ENCODE results near the gene VN1R5. TPM values are rescaled to one million over a fixed set of nuclear protein-coding genes. Genes with fewer than 3 reads are reported as not detected.

VN1R5 gene
- total RNA-seq, 4 donors from 2014 or later: not detected

DNA sequence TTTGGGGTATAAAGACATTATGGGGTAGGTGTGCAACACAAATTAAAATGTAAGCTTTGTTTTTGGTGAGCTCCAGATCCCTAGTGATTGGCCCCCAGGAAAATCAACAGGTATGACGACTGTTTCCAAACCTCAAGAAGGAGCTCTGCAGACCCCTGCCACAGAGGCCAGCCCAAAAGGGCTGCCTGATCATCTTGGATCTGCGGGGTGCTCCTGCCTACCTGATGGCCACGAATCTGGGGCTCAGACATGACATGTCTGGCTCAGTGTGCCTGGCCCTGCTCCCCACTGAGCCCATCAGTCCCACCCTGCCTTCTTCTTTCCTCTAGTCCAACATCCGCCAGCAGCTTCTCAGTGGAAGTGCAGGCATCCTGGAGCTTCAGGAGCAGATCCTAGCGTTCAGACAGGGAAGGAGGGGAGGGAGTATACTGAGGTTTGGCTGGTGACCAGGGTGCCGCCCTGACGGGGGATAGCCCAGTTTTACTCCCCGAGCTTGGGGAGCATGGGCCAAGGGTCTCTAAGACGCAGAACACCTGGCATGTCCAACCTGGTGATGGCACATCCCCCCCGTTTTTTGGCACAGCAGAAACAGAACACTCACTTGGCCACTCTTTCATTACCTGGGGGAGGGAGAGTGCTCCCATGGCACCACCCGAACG is 44.0 kb downstream of the VN1R5 start:
- Histone ChIP-seq H3K27me3 (peaks cover 6% of the 10 kb centered on the region), H3K27ac (no peak overlapping the region), H3K36me3 (peaks cover 0 to 68% of the 10 kb centered on the region in 2 donors), H3K4me3 (no peak overlapping the region), H3K4me1 (no peaks in the 10 kb centered on the region), H3K9me3 (no peaks in the 10 kb centered on the region)
- no CpG with 5 or more reads among the region's 12 CpGs for WGBS, 2 donors (ENCODE audit: low coverage in 1 of 2)
- ATAC-seq: no peak
- TF ChIP-seq, protein P1, sequence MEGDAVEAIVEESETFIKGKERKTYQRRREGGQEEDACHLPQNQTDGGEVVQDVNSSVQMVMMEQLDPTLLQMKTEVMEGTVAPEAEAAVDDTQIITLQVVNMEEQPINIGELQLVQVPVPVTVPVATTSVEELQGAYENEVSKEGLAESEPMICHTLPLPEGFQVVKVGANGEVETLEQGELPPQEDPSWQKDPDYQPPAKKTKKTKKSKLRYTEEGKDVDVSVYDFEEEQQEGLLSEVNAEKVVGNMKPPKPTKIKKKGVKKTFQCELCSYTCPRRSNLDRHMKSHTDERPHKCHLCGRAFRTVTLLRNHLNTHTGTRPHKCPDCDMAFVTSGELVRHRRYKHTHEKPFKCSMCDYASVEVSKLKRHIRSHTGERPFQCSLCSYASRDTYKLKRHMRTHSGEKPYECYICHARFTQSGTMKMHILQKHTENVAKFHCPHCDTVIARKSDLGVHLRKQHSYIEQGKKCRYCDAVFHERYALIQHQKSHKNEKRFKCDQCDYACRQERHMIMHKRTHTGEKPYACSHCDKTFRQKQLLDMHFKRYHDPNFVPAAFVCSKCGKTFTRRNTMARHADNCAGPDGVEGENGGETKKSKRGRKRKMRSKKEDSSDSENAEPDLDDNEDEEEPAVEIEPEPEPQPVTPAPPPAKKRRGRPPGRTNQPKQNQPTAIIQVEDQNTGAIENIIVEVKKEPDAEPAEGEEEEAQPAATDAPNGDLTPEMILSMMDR (IDR thresholded peaks at IDR 0.05): no peak
- TF ChIP-seq POLR2A (IDR thresholded peaks at IDR 0.05): no peak
- TF ChIP-seq POLR2AphosphoS5 (IDR thresholded peaks at IDR 0.05): no peak
- no peak for TF ChIP-seq EP300 (IDR thresholded peaks at IDR 0.05)

DNA sequence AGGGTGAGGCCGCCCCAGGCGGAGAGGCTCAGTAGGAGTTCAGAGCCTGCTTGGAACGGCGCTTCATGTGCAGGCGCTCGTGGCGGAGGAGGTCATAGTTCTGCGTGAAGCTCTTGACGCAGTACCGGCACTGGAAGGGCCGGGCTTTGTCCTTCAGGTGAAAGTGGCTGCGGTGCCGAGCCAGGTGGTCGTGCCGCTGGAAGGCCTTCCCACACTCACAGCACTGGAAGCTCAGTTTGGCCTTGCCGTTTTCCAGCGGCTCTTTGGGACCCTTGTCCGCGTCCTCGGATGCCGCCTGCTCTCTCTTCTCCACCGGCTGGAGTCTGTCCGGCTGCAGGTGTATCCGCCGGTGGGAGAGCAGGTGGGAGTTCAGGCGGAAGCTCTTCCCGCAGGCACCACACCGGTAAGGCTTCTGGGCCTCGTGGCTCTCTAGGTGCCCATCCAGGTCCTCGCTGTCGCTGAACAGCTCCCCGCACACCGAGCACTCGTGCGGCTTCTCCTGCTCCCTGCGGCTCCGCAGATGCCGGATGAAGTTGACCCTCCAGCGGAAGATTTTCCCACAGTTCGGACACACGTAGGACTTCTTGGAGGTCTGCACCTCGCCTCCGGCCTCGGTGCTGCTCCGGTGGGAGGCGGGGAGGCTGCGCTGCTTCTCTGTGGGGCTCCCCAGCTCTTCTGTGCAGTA is 44.8 kb downstream of the VN1R5 start:
- ATAC-seq: no peak
- TF ChIP-seq, protein P1 (IDR thresholded peaks at IDR 0.05): no peak
- TF ChIP-seq POLR2A (IDR thresholded peaks at IDR 0.05) (no peak), POLR2AphosphoS5 (IDR thresholded peaks at IDR 0.05) (no peak), EP300 (IDR thresholded peaks at IDR 0.05) (no peak)
- 95% methylated on average over 28 of the region's 47 CpGs; no CpG with 5 or more reads in 1 of the 2 donors for WGBS, 2 donors (ENCODE audit: low coverage in 1 of 2)
- no peaks in the 10 kb centered on the region for H3K4me1 ChIP-seq
- no peak overlapping the region for H3K4me3 ChIP-seq
- H3K36me3 ChIP-seq: peaks cover 0 to 76% of the 10 kb centered on the region in 2 donors
- H3K27me3 ChIP-seq: no peaks in the 10 kb centered on the region
- no peak overlapping the region for H3K27ac ChIP-seq
- no peaks in the 10 kb centered on the region for H3K9me3 ChIP-seq

- no peak for ATAC-seq
- TF ChIP-seq POLR2A (IDR thresholded peaks at IDR 0.05): no peak
- no peak for TF ChIP-seq EP300 (IDR thresholded peaks at IDR 0.05)
- TF ChIP-seq POLR2AphosphoS5 (IDR thresholded peaks at IDR 0.05): no peak
- TF ChIP-seq, protein P1 (IDR thresholded peaks at IDR 0.05): no peak
- no peak overlapping the region for H3K4me3 ChIP-seq
- WGBS, 2 donors (ENCODE audit: low coverage in 1 of 2): no CpG with 5 or more reads among the region's 17 CpGs
- H3K36me3 ChIP-seq: peaks cover 0 to 81% of the 10 kb centered on the region in 2 donors
- no peaks in the 10 kb centered on the region for H3K27me3 ChIP-seq
- H3K9me3 ChIP-seq: no peaks in the 10 kb centered on the region
- H3K27ac ChIP-seq: no peak overlapping the region
- H3K4me1 ChIP-seq: no peaks in the 10 kb centered on the region
Observed at GRCh38 chr1:247301176-247301540, 45.3 kb downstream of the VN1R5 start.

GRCh38 chr1:247303216-247303615 is 47.3 kb downstream of the VN1R5 start:
- H3K4me1 ChIP-seq: no peaks in the 10 kb centered on the region
- no peak overlapping the region for H3K27ac ChIP-seq
- WGBS, 2 donors (ENCODE audit: low coverage in 1 of 2): 46 to 76% methylated on average over 3 to 5 of the region's 5 CpGs
- no peaks in the 10 kb centered on the region for H3K9me3 ChIP-seq
- TF ChIP-seq, protein P1 (IDR thresholded peaks at IDR 0.05): no peak
- TF ChIP-seq EP300 (IDR thresholded peaks at IDR 0.05) (no peak), POLR2AphosphoS5 (IDR thresholded peaks at IDR 0.05) (no peak), POLR2A (IDR thresholded peaks at IDR 0.05) (no peak)
- no peak overlapping the region for H3K4me3 ChIP-seq
- no peaks in the 10 kb centered on the region for H3K27me3 ChIP-seq
- H3K36me3 ChIP-seq: peaks cover 0 to 100% of the 10 kb centered on the region in 2 donors
- ATAC-seq: no peak

- Histone ChIP-seq H3K9me3 (no peaks in the 10 kb centered on the region), H3K27me3 (no peaks in the 10 kb centered on the region), H3K4me1 (no peaks in the 10 kb centered on the region), H3K4me3 (no peak overlapping the region), H3K27ac (no peak overlapping the region), H3K36me3 (peaks cover 0 to 100% of the 10 kb centered on the region in 2 donors)
- no peak for ATAC-seq
- WGBS, 2 donors (ENCODE audit: low coverage in 1 of 2): 94 to 96% methylated on average over 2 of the region's 2 CpGs
- no peak for TF ChIP-seq POLR2A (IDR thresholded peaks at IDR 0.05)
- TF ChIP-seq POLR2AphosphoS5 (IDR thresholded peaks at IDR 0.05): no peak
- TF ChIP-seq EP300 (IDR thresholded peaks at IDR 0.05): no peak
- TF ChIP-seq, protein P1 (IDR thresholded peaks at IDR 0.05): no peak
Observed at GRCh38 chr1:247304031-247304430, 48.2 kb downstream of the VN1R5 start.
